IMR-90 (cell line): ENCODE results near the gene CENPU. TPM values are rescaled to one million over a fixed set of nuclear protein-coding genes. Genes with fewer than 3 reads are reported as not detected.

Experiments used
- ATAC-seq: fragments of 200-7000 bp; cut with Tn5 transposase; 2 replicates; pipeline ENCODE4 v1.9.1; 2020; ENCODE audit warnings: low read depth, mild to moderate bottlenecking, moderate library complexity
- BruUV-seq: library from RNA; stranded (reverse); fragments of 400-500 nt; replicated peaks from 2 replicates; lab custom pipeline; 2021; lab: Mats Ljungman, UMichigan
- CTCF ChIA-PET: fragments of 300-600 bp; formaldehyde crosslinking; extraction: SDS; loops from one replicate; lab custom pipeline; 2021; ENCODE audit warnings: antibody characterized with exemption; lab: Yijun Ruan, JAX
- POLR2A ChIA-PET: fragments of 300-600 bp; sonication (Branson Sonifier 250); formaldehyde crosslinking; loops from one replicate; lab custom pipeline; 2022; ENCODE audit warnings: antibody characterized with exemption; ENCODE audit not compliant: unreplicated experiment; lab: Charles Lee
- DNase-seq: peaks from one replicate; pipeline ENCODE4 v3.0.0; 2013
- H2AFZ ChIP-seq: replicated peaks from 2 replicates; pipeline ENCODE3; 2013; ENCODE audit warnings: low read length, mild to moderate bottlenecking; ENCODE audit not compliant: poor library complexity
- H2AK5ac ChIP-seq: 2 replicates; pipeline ENCODE4 v1.6.1; 2013; ENCODE audit warnings: low read depth, low read length, inconsistent platforms
- H2AK9ac ChIP-seq: replicated peaks from 2 replicates; pipeline ENCODE3; 2013; ENCODE audit warnings: mild to moderate bottlenecking, low read depth, low read length, moderate library complexity; ENCODE audit not compliant: poor library complexity
- H2BK120ac ChIP-seq: 2 replicates; pipeline ENCODE4 v1.6.1; 2013; ENCODE audit warnings: low read depth, low read length, inconsistent platforms
- H2BK15ac ChIP-seq: 3 replicates; pipeline ENCODE4 v1.6.1; 2013; ENCODE audit warnings: low read depth, low read length, inconsistent platforms
- H2BK20ac ChIP-seq: 2 replicates; pipeline ENCODE4 v1.6.1; 2013; ENCODE audit warnings: low read depth, mild to moderate bottlenecking, inconsistent platforms, low read length, moderate library complexity
- H2BK5ac ChIP-seq: 2 replicates; pipeline ENCODE4 v1.6.1; 2013; ENCODE audit warnings: mild to moderate bottlenecking, low read depth, low read length, inconsistent platforms; ENCODE audit not compliant: poor library complexity, severe bottlenecking
- H3K14ac ChIP-seq: replicated peaks from 2 replicates; pipeline ENCODE4 v1.6.1; 2013; ENCODE audit warnings: low read depth, low read length, inconsistent platforms
- H3K18ac ChIP-seq: 2 replicates; pipeline ENCODE4 v1.6.1; 2013; ENCODE audit warnings: low read depth, low read length, control low read depth
- H3K23ac ChIP-seq: 2 replicates; pipeline ENCODE4 v1.6.1; 2013; ENCODE audit warnings: low read depth, low read length, inconsistent platforms
- H3K27ac ChIP-seq: 2 replicates; pipeline ENCODE4 v1.5.1; 2013; ENCODE audit warnings: mild to moderate bottlenecking, control low read depth, low read length; ENCODE audit not compliant: insufficient read depth
- H3K27me3 ChIP-seq: 2 replicates; pipeline ENCODE4 v1.6.1; 2013; ENCODE audit warnings: low read length; ENCODE audit not compliant: control insufficient read depth, insufficient read depth
- H3K36me3 ChIP-seq: 2 replicates; pipeline ENCODE4 v1.6.1; 2013; ENCODE audit warnings: low read length, mixed read lengths; ENCODE audit not compliant: control insufficient read depth, insufficient read depth
- H3K4ac ChIP-seq: 2 replicates; pipeline ENCODE4 v1.6.1; 2013; ENCODE audit warnings: low read depth, low read length, inconsistent platforms
- H3K4me1 ChIP-seq: 2 replicates; pipeline ENCODE4 v1.6.1; 2013; ENCODE audit warnings: low read length, mixed read lengths; ENCODE audit not compliant: control insufficient read depth, insufficient read depth
- H3K4me2 ChIP-seq: 2 replicates; pipeline ENCODE4 v1.6.1; 2013; ENCODE audit warnings: low read depth, mild to moderate bottlenecking, control low read depth, low read length, moderate library complexity
- H3K4me3 ChIP-seq: 2 replicates; pipeline ENCODE4 v1.5.1; 2013; ENCODE audit warnings: low read depth, mild to moderate bottlenecking, control low read depth, low read length, moderate library complexity; ENCODE audit not compliant: insufficient read depth
- H3K56ac ChIP-seq: 2 replicates; pipeline ENCODE4 v1.6.1; 2013; ENCODE audit warnings: low read length, inconsistent platforms; ENCODE audit not compliant: insufficient read depth; ENCODE audit errors: extremely low read depth
- H3K79me1 ChIP-seq, 2 experiments: 2 replicates each; pipeline ENCODE4 v1.6.1; 2013; ENCODE audit warnings: low read length in 2 of 2, inconsistent platforms in 1 of 2, low read depth in 1 of 2
- H3K9ac ChIP-seq: 2 replicates; pipeline ENCODE4 v1.6.1; 2013; ENCODE audit warnings: low read depth, low read length, control low read depth
- H3K9me1 ChIP-seq: 2 replicates; pipeline ENCODE4 v1.6.1; 2013; ENCODE audit warnings: low read length, inconsistent platforms; ENCODE audit not compliant: insufficient read depth
- H3K9me3 ChIP-seq: 2 replicates; pipeline ENCODE4 v1.6.1; 2013; ENCODE audit warnings: low read length; ENCODE audit not compliant: control insufficient read depth, insufficient read depth
- H4K20me1 ChIP-seq: 2 replicates; pipeline ENCODE4 v1.6.1; 2013; ENCODE audit warnings: low read length, inconsistent platforms; ENCODE audit not compliant: insufficient read depth
- H4K5ac ChIP-seq: 2 replicates; pipeline ENCODE4 v1.6.1; 2013; ENCODE audit warnings: mild to moderate bottlenecking, low read depth, low read length, control low read depth
- H4K8ac ChIP-seq, 2 experiments: 2 replicates each; pipeline ENCODE4 v1.6.1; 2013; ENCODE audit warnings: low read depth in 2 of 2, low read length in 2 of 2, control low read depth in 1 of 2, inconsistent platforms in 1 of 2
- H4K91ac ChIP-seq: 2 replicates; pipeline ENCODE4 v1.6.1; 2013; ENCODE audit warnings: low read depth, low read length, inconsistent platforms; ENCODE audit not compliant: insufficient read depth
- BHLHE40 ChIP-seq: fragments of 150-350 bp; IDR thresholded peaks from 2 replicates; pipeline ENCODE4 v1.6.1; 2016; ENCODE audit warnings: mild to moderate bottlenecking, low read depth, low read length
- CEBPB ChIP-seq: IDR thresholded peaks from 2 replicates; pipeline ENCODE4 v1.6.1; 2012; ENCODE audit warnings: low read depth, low read length, improper control_type of control experiment
- CHD1 ChIP-seq: IDR thresholded peaks from 2 replicates; pipeline ENCODE4 v1.6.1; 2012; ENCODE audit warnings: low read depth, low read length, improper control_type of control experiment
- CTCF ChIP-seq: conservative IDR thresholded peaks from 2 replicates; pipeline ENCODE4 v1.5.1; 2012; ENCODE audit warnings: mild to moderate bottlenecking, low read depth, low read length, improper control_type of control experiment
- ELK1 ChIP-seq: fragments of 150-350 bp; IDR thresholded peaks from 2 replicates; pipeline ENCODE4 v1.6.1; 2016; ENCODE audit warnings: low read depth, mild to moderate bottlenecking, low read length, moderate library complexity, borderline replicate concordance
- FOS ChIP-seq: fragments of 150-350 bp; IDR thresholded peaks from 2 replicates; pipeline ENCODE4 v1.6.1; 2016; ENCODE audit warnings: low read depth, low read length
- MAFK ChIP-seq: IDR thresholded peaks from 2 replicates; pipeline ENCODE4 v1.6.1; 2012; ENCODE audit warnings: low read depth, low read length, improper control_type of control experiment
- MAZ ChIP-seq: IDR thresholded peaks from 2 replicates; pipeline ENCODE4 v1.6.1; 2012; ENCODE audit warnings: low read depth, mild to moderate bottlenecking, low read length, improper control_type of control experiment, moderate library complexity, borderline replicate concordance
- NFE2L2 ChIP-seq: fragments of 150-350 bp; IDR thresholded peaks from 2 replicates; pipeline ENCODE4 v1.6.1; 2016; ENCODE audit warnings: low read depth, mild to moderate bottlenecking, low read length
- POLR2A ChIP-seq: IDR thresholded peaks from 2 replicates; pipeline ENCODE4 v1.6.1; 2012; ENCODE audit warnings: mild to moderate bottlenecking, low read depth, low read length
- RCOR1 ChIP-seq: IDR thresholded peaks from 2 replicates; pipeline ENCODE4 v1.6.1; 2012; ENCODE audit warnings: mild to moderate bottlenecking, low read length, improper control_type of control experiment; ENCODE audit not compliant: insufficient replicate concordance
- RFX5 ChIP-seq: IDR thresholded peaks from 2 replicates; pipeline ENCODE4 v1.8.0; 2012; ENCODE audit warnings: low read depth, mild to moderate bottlenecking, low read length, moderate library complexity
- WGBS, 2 experiments: methylation state at CpG; one replicate each; pipeline versions ENCODE4 v1.1.5 to v1.1.7; 2013; ENCODE audit warnings: missing lambda C conversion rate in 2 of 2; ENCODE audit not compliant: insufficient read length in 1 of 2; ENCODE audit errors: extremely low coverage in 2 of 2; 5-methylcytosine and 5-hydroxymethylcytosine counted together
- dilution Hi-C: fragments of 300-500 bp; cut with HindIII; formaldehyde crosslinking; loops from one replicate; pipeline ENCODE4 v1.14.3; 2018; ENCODE audit warnings: low sequenced_read_pairs; ENCODE audit not compliant: unreplicated experiment
- in situ Hi-C: fragments of 300-500 bp; cut with MboI; formaldehyde crosslinking; loops from 3 replicates; pipeline ENCODE4 v1.14.3; 2019; ENCODE audit warnings: low sequenced_read_pairs, inconsistent platforms, mixed read lengths
- intact Hi-C: fragments of 100-400 bp; cut with micrococcal nuclease; formaldehyde crosslinking; loops from 2 replicates; pipeline ENCODE4 v1.10.0; 2022
- polyA plus RNA-seq, 3 experiments: library from polyadenylated mRNA; depleted of rRNA; stranded (reverse); fragments of >200 nt; gene quantifications; 2 replicates each; pipeline ENCODE4 v1.2.3, GENCODE V29; 2012; ENCODE audit warnings: low replicate concordance in 1 of 3
- total RNA-seq: library from RNA; depleted of rRNA; stranded (reverse); fragments of >200 nt; gene quantifications from 2 replicates; pipeline ENCODE4 v1.2.3, GENCODE V29; 2012
- TF ChIP-seq, protein P1 (sequence below): fragments of 150-350 bp; IDR thresholded peaks from 2 replicates; pipeline ENCODE4 v1.6.1; 2017; ENCODE audit warnings: mild to moderate bottlenecking, antibody characterized with exemption, low read length, low read depth

CENPU gene
- total and polyA plus RNA-seq, 2 of the 4 experiments (the other 2 are of a cell fraction): 13.6 to 14.6 TPM

DNA sequence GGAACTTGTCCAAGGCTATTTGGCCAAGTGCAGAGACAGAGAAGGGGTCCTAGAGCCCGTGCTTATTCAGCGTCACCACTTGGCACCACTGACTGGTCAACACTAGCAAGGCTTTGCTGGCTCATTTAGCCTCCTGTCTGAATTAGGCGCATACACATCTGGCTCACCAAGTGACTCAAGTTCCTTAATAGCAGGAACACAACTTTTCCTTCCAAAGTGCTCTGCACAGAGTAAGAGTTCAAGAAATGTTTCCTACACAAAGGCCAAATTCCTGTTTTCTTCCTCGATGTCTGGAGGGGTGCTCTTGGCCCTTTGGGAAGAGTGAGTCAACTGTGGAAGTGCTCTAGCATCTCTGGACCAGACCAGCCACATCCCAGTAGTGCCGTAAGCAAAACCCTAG is 26.8 kb upstream of the CENPU start:
- in situ Hi-C loops: no loop called here
- DNase-seq (no peak), ATAC-seq (no peak)
- Histone ChIP-seq H3K23ac (no peak overlapping the region), H2BK120ac (no peak overlapping the region), H3K9ac (no peak overlapping the region), H3K36me3 (peaks cover 12% of the 10 kb centered on the region), H3K79me1 (no peaks in the 10 kb centered on the region), H3K56ac (no peak overlapping the region), H3K18ac (no peak overlapping the region), H4K20me1 (no peaks in the 10 kb centered on the region), H2AFZ (no peak overlapping the region), H2AK9ac (no peak overlapping the region), H3K4me2 (no peak overlapping the region), H4K8ac (no peak overlapping the region), H3K9me3 (no peaks in the 10 kb centered on the region), H4K5ac (no peak overlapping the region), H3K4ac (no peak overlapping the region), H3K9me1 (no peaks in the 10 kb centered on the region), H2BK5ac (no peak overlapping the region), H3K14ac (no peak overlapping the region), H2AK5ac (no peak overlapping the region), H3K27me3 (no peaks in the 10 kb centered on the region), H2BK15ac (no peak overlapping the region), H3K4me1 (peaks cover 5% of the 10 kb centered on the region), H3K4me3 (no peak overlapping the region), H4K91ac (no peak overlapping the region), H3K27ac (no peak overlapping the region), H2BK20ac (no peak overlapping the region)
- TF ChIP-seq CEBPB (no peak), RCOR1 (no peak), FOS (no peak), CTCF (no peak), NFE2L2 (no peak), MAFK (no peak), POLR2A (no peak), ELK1 (no peak), CHD1 (no peak), MAZ (no peak), RFX5 (no peak), BHLHE40 (no peak)
- TF ChIP-seq, protein P1, sequence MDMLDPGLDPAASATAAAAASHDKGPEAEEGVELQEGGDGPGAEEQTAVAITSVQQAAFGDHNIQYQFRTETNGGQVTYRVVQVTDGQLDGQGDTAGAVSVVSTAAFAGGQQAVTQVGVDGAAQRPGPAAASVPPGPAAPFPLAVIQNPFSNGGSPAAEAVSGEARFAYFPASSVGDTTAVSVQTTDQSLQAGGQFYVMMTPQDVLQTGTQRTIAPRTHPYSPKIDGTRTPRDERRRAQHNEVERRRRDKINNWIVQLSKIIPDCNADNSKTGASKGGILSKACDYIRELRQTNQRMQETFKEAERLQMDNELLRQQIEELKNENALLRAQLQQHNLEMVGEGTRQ: no peak
- ChIA-PET CTCF (no interaction called here), POLR2A (no interaction called here)
- dilution Hi-C loops: no loop called here
- BruUV-seq: no TSS peak
- intact Hi-C loops: no loop called here
- 81% methylated on average over 3 of the region's 5 CpGs; no CpG with 5 or more reads in 1 of the 2 experiments for WGBS, 2 experiments
